Fibroblast of skin of abdomen (primary cell): Measurements from ENCODE around the gene KRT23. TPM values are rescaled to one million over a fixed set of nuclear protein-coding genes. Genes with fewer than 3 reads are reported as not detected.
A peak's percentile ranks its signal among the peaks of the same experiment; 100 is the strongest.

Experiments used
- DNase-seq: peaks from one replicate; pipeline ENCODE4 v3.0.0-alpha.2; 2013
- polyA plus RNA-seq, 2 experiments: library from polyadenylated mRNA; unstranded; fragments of 120-200 nt; gene quantifications; one replicate each; pipeline ENCODE4 v1.2.1, GENCODE V29; 2013; ENCODE audit not compliant: insufficient read length in 2 of 2

The KRT23 gene
- not detected for polyA plus RNA-seq (2013, experiment 1 of 2; ENCODE audit: insufficient read length)
- not detected for polyA plus RNA-seq (2013, experiment 2 of 2; ENCODE audit: insufficient read length)

DNA sequence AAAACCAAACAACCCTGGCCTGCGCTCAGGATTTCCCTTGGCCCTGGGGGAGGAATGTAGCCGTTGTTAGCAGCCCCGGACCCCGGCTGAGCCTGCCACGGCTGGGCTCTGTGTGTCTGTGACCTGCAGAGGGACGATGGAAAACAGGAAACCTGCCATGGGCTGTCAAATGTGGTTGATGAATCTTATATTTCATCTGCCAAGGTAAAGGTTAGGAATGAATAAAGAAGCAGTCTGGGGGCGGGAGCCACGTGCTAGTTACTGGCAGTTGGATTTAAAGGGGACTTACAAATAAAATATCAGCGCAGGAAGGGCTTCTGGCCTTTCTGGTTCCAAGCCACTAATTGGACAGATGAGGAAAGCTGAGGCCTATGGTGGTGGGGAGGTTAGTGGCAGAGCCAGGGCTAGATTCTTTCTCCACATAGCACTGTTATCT is at the start of gene KRT23:
Gene KRT23, minus strand, starts transcription at position 263 of the 436 bp plus-strand sequence. CDS start 1,043 bp downstream, outside the sequence.
- DNase-seq: no peak

DNA sequence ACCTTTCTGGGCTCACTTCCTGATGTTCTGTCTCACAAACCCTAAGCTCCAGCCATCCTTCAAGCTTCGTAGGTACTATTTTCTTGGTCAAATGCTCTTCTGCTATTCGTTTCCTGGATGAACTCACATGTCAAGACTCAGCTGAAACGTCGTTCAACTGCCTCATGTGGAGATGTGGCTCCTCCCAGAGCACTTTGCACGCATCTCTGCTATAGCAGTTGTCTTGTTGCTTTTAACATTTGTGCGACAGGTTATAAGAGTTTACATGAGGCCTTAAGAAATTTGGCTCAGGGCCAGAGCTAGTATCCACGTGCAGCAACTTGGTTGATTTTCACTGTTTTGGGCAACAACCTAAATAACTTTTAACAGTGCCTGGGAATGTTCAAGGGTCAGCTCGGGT is 49.5 kb upstream of the KRT23 start:
- no peak for DNase-seq

GRCh38 chr17:40984226-40984625 is 46.8 kb upstream of the KRT23 start, which contains the start of gene KRT40:
KRT40 (minus strand) TSS chr17:40984326; CDS start chr17:40984273, 53 bp downstream.
- no peak for DNase-seq

DNA sequence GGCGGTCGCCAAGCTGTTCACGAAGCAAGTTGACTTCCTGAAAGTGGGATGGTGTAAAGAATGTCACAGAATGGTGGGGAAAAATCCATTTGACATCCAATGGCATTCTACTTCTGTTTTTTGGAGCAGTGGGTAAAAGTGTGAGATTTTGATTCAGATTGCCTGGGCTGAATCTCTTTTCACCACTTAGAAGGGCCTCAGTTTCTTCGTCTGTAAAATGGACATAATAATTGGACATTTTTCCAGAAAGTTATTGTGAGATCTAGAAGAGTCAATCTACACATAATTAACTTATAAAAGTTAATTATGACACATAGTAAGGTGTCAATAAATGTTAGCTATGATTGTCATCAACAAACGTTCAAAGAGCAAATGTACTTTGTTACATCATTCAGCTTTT is 43.7 kb upstream of the KRT23 start:
- no peak for DNase-seq

- peak; percentile 58 for DNase-seq
Observed at GRCh38 chr17:40980596-40980995, 43.1 kb upstream of the KRT23 start.

GRCh38 chr17:40980117-40980516 is 42.7 kb upstream of the KRT23 start:
- DNase-seq: no peak

DNA sequence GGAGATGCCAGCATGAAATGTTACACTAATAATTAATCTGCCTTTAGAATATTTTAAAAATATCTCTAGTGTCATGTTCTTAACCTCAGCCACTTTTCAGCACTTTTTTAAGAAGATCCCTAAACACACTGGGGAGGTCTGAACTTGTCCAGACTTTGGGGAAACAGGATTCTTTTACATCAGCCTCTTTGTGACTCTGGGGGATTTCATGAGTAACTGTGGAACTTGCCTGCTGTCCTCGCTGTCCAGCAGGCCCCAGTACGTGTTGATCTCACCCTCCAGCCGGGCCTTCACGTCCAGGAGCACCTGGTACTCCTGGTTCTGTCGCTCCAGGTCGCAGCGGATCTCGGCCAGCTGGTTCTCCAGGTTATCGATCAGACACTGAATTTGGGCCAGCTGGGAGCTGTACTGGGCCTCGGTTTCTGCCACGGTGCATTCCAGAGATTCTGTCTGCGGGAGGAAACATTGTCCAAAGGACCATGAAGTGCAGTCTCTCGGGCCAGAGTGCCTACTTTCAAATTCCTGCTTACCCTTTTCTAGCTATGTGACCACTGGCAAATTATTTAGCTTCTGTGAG is 41.2 kb upstream of the KRT23 start:
- DNase-seq: no peak

DNA sequence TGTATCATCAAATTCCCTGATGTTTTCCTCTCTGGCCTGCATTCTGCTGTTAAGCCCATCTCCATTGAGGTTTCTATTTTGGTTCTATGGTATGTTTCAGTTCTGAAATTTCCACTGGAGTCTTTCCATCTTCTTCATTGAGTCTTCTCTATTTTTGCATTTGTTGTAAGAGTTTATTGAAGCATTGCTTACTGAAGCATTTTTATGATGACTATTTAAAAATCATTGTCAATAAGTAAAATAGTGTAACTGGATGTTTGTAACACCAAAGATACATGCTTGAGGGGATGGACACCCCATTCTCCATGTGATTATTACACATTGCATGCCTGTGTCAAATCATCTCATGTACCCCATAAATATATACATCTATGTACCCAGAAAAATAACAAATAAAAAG is 38.1 kb upstream of the KRT23 start:
- DNase-seq: no peak

DNA sequence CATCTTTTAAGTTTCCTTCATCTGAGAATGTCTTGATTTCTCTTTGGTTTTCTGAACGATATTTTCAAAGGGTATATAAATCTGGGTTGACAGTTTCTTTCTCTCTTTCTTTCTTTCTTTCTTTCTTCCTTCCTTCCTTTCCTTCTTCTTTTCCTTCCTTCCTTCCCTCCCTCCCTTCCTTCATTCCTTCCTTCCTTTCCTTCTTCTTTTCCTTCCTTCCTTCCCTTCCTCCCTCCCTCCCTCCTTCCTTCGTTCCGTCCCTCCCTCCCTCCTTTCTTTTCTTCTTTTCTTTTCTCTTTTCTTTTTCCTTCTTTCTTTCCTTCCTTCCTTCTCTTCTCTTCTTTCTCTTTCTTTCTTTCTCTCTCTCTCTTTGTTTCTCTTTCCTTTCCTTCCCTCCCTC is 36.9 kb upstream of the KRT23 start:
- no peak for DNase-seq

DNA sequence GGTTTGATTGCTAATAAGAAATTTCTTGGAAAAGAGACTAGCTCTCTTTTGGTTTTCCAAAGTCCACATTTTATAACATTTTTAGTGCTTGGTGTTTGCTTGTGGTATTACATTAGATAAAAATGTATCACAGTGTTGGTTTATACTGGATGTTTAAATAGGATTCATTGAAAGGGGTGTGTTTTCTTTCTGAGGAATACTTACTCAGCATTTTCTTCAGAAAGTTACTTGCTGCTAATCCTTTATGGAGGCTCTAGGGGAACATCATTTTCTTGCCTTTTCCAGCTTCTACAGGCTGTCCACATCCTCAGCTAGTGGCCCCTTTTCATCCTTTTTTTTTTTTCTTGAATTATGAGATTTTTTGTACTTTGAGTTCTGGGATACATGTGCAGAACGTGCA is 30.1 kb upstream of the KRT23 start:
- no peak for DNase-seq

DNA sequence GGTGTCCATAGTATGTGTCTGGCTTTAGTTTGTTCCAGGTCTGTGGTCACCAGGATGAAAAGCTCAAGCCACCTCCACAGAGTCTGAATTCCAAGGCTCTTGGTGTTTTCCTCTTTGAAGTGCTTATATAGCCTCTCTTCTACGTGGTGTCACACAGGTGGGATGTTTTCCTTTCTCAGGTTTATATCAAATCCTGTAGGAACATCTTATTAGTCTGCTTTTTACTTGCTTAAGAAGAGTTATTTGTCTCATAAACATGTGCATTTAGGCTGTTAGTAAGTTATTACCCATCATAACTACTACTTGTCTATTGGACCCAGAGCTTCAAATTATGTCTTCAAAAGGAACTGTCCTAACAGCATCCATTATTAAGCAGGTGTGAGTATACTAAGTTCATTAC is 29.4 kb upstream of the KRT23 start, which contains the start of gene KRT39:
Gene KRT39, minus strand, starts transcription at position 101 of the 400 bp plus-strand sequence. Its CDS starts 92 bp downstream, at position 9.
- no peak for DNase-seq

DNA sequence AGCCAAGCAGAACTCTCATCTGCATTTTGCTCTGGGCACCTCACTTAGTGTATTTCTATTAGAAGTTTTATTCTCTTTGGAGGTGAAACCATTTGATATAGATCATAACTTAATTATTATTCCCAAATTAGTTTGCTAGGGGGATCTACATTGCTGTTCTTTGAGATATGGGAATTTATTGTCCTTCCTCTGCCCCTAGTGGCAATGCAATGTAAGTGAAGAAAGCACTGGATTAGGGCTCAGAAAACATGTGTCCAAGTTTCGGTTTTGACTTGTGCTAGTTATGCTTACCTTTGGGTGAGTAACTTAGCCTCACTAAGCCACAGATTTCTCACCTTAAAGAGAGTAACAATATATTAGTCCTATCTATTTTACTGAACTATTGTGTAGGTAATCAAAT is 26.4 kb upstream of the KRT23 start:
- no peak for DNase-seq

- no peak for DNase-seq
Observed at GRCh38 chr17:40962059-40962561, 24.7 kb upstream of the KRT23 start.

DNA sequence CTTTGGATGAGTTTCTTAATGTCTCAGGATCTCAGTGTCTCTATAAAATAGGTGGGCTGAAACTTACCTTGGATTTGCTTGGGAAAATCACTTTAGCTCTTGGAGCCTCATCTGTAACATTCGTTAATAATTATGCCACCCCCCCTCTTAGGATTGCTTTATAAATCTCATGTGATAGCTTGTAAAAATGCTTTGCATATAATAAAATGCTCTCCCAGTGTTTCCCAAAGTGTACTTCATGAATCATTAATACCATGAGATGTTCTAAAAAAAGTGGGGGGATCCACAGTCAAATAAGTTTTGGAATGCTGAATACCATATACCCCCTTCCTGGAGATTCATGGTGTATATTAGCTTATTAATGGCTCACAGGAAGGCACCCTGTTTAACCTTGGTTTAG is 24.1 kb upstream of the KRT23 start:
- no peak for DNase-seq

- DNase-seq: no peak
Observed at GRCh38 chr17:40960144-40960543, 22.7 kb upstream of the KRT23 start.

- DNase-seq: no peak
Observed at GRCh38 chr17:40958086-40958953, 20.9 kb upstream of the KRT23 start.

DNA sequence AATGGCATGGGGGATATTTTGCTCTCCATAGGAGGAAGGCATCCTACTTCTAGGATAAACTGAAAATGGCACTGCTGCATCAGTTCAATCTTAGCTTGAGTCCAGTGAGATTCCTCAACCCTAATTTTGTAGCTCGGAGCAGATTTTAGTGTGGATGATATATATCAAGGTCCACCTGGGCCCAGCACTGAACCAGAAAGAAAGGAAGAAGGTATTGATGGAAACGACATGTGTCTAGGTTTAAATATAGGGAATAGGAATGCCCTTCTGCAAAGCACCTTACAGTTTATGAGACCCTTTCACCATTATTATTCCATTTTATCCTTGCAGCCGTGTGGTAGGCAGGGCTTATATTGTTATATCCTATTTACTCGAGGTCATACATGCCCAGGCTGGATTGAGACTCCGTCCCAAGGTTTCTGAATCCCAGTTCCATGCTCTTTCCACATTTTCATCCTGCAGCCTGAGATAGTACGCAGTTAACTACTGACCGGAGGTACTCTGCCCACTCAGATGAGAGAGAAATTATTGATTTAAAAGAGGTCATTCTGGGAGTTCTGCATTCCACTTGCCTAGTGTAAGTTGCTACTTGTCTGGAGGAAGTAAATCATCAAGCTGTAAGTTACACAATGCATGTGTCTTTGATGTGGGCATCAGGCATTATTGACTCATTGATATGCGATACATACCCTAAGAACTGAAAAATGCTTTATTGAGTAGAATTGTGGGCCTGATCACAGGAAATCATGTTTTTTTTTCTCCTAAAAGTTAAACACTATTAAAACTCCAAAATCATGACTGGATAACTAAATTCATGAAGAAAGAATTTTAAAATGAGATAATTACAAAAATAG is 19.2 kb upstream of the KRT23 start:
- peak; percentile 97 for DNase-seq

- peak; percentile 78 for DNase-seq
Observed at GRCh38 chr17:40953881-40954280, 16.4 kb upstream of the KRT23 start.

GRCh38 chr17:40952661-40953060 is 15.2 kb upstream of the KRT23 start:
- peak; percentile 85 for DNase-seq

DNA sequence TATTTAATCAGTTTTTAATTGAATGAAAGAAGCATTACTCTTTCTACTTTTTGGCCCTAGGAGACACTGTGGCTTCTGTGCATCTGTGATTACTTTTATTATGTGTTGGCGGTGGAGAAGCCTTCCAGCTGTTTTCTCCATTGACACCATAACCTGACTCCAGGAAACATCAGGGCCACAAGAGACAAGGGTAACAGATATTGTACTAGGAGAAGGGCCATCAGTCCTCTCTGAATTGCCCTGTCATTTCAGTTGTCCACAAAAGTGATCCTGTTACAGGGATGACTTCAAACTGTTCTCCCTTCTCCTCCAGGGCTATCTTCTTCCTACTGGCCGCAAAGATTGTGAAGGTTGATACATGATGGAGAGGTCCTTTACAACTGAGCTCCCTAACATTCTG is 14.7 kb upstream of the KRT23 start:
- no peak for DNase-seq

- DNase-seq: no peak
Observed at GRCh38 chr17:40951011-40951622, 13.7 kb upstream of the KRT23 start.

- no peak for DNase-seq
Observed at GRCh38 chr17:40950176-40950575, 12.7 kb upstream of the KRT23 start.
